ENCODE measurements around the gene OR10H3. TPM values are rescaled to one million over a fixed set of nuclear protein-coding genes. Genes with fewer than 3 reads are reported as not detected.

Gene OR10H3
- polyA plus RNA-seq, 1 donor (not counting 4 experiments of a cell fraction or from before 2014, with no cell fraction given) = not detected

- dilution Hi-C loops (cut with MboI; ENCODE audit: extremely low pct_ligation_motif_present, low sequenced_read_pairs) = no loop called here
- no peaks in the 10 kb centered on the region for H3K27me3 ChIP-seq (ENCODE audit: control insufficient read depth, extremely low read depth, insufficient read depth, low read length)
- no peak overlapping the region for H3K27ac ChIP-seq (ENCODE audit: control insufficient read depth, insufficient read depth, low read length)
- H4K20me1 ChIP-seq (ENCODE audit: control insufficient read depth, extremely low read depth, insufficient read depth, low read length) = no peaks in the 10 kb centered on the region
- H3K4me3 ChIP-seq (ENCODE audit: control insufficient read depth in 2 of 3, extremely low read depth in 1 of 3, insufficient read depth in 2 of 3, low read depth in 1 of 3, low read length in 3 of 3) = no peak overlapping the region
- DNase-seq (ENCODE audit: low read depth, low spot score) = no peak
- no peak overlapping the region for H2AFZ ChIP-seq (ENCODE audit: control insufficient read depth, low read length)
- no peaks in the 10 kb centered on the region for H3K79me2 ChIP-seq (ENCODE audit: control insufficient read depth, insufficient read depth, low read length)
- no peaks in the 10 kb centered on the region for H3K36me3 ChIP-seq (ENCODE audit: control insufficient read depth in 2 of 2, extremely low read depth in 1 of 2, insufficient read depth in 2 of 2, low read length in 2 of 2)
- no peaks in the 10 kb centered on the region for H3K9me3 ChIP-seq (ENCODE audit: control insufficient read depth, low read depth, low read length)
- H3K9me1 ChIP-seq (ENCODE audit: control insufficient read depth, extremely low read depth, insufficient read depth, low read length) = no peaks in the 10 kb centered on the region
- H3K9ac ChIP-seq (ENCODE audit: control insufficient read depth, extremely low read depth, insufficient read depth, low read length) = no peak overlapping the region
- H3K4me2 ChIP-seq (ENCODE audit: control insufficient read depth, extremely low read depth, insufficient read depth, low read depth, low read length) = no peak overlapping the region
- TF ChIP-seq EZH2 (IDR thresholded peaks at IDR 0.05; ENCODE audit: low read length) (no peak), CTCF (optimal IDR thresholded peaks at IDR 0.05 in 1 of 3, IDR thresholded peaks at IDR 0.05 in 1 of 3, conservative IDR thresholded peaks at IDR 0.05 in 1 of 3; ENCODE audit: extremely low read depth in 1 of 3, insufficient read depth in 2 of 3, low read length in 3 of 3) (no peak)
- no peaks in the 10 kb centered on the region for H3K4me1 ChIP-seq (ENCODE audit: control insufficient read depth, extremely low read depth, insufficient read depth, low read length)
- FAIRE-seq = no peak
Measured at GRCh38 chr19:15733895-15734294, 3.9 kb upstream of the OR10H3 start.

- H3K4me1 ChIP-seq (ENCODE audit: control insufficient read depth, extremely low read depth, insufficient read depth, low read length) = no peaks in the 10 kb centered on the region
- FAIRE-seq = no peak
- TF ChIP-seq CTCF (optimal IDR thresholded peaks at IDR 0.05 in 1 of 3, IDR thresholded peaks at IDR 0.05 in 1 of 3, conservative IDR thresholded peaks at IDR 0.05 in 1 of 3; ENCODE audit: extremely low read depth in 1 of 3, insufficient read depth in 2 of 3, low read length in 3 of 3) = no peak
Measured at GRCh38 chr19:15740785-15741184, 3.0 kb downstream of the OR10H3 start.

More at GRCh38 chr19:15740785-15741184, 3.0 kb downstream of the OR10H3 start:
- Histone ChIP-seq H4K20me1 (ENCODE audit: control insufficient read depth, extremely low read depth, insufficient read depth, low read length) (no peaks in the 10 kb centered on the region), H3K4me2 (ENCODE audit: control insufficient read depth, extremely low read depth, insufficient read depth, low read depth, low read length) (no peak overlapping the region), H3K36me3 (ENCODE audit: control insufficient read depth in 2 of 2, extremely low read depth in 1 of 2, insufficient read depth in 2 of 2, low read length in 2 of 2) (no peaks in the 10 kb centered on the region), H3K9me3 (ENCODE audit: control insufficient read depth, low read depth, low read length) (no peaks in the 10 kb centered on the region), H3K79me2 (ENCODE audit: control insufficient read depth, insufficient read depth, low read length) (no peaks in the 10 kb centered on the region), H3K27me3 (ENCODE audit: control insufficient read depth, extremely low read depth, insufficient read depth, low read length) (no peaks in the 10 kb centered on the region), H3K27ac (ENCODE audit: control insufficient read depth, insufficient read depth, low read length) (no peak overlapping the region), H3K4me3 (ENCODE audit: control insufficient read depth in 2 of 3, extremely low read depth in 1 of 3, insufficient read depth in 2 of 3, low read depth in 1 of 3, low read length in 3 of 3) (no peak overlapping the region), H3K9me1 (ENCODE audit: control insufficient read depth, extremely low read depth, insufficient read depth, low read length) (no peaks in the 10 kb centered on the region), H2AFZ (ENCODE audit: control insufficient read depth, low read length) (no peak overlapping the region), H3K9ac (ENCODE audit: control insufficient read depth, extremely low read depth, insufficient read depth, low read length) (no peak overlapping the region)
- DNase-seq (ENCODE audit: low read depth, low spot score) = no peak
- dilution Hi-C loops (cut with MboI; ENCODE audit: extremely low pct_ligation_motif_present, low sequenced_read_pairs) = no loop called here

Data from keratinocyte (primary cell).